Loucy (cell line): ENCODE measurements around the gene SH3RF1.

ENCODE experiments used
- H2AFZ ChIP-seq: fragments of 200-600 bp; sonication (generic); 2 replicates; pipeline ENCODE4 v1.6.0; 2016; ENCODE audit warnings: antibody characterized with exemption, mild to moderate bottlenecking, low read length, moderate library complexity
- H3F3A ChIP-seq: fragments of 200-600 bp; 2 replicates; pipeline ENCODE4 v1.6.0; 2016; ENCODE audit warnings: antibody characterized with exemption, low read depth, mild to moderate bottlenecking
- H3K27me3 ChIP-seq: fragments of 200-600 bp; sonication (generic); 2 replicates; pipeline ENCODE4 v1.6.1; 2014; ENCODE audit warnings: low read length, mild to moderate bottlenecking; ENCODE audit not compliant: insufficient read depth, poor library complexity, severe bottlenecking
- H3K36me3 ChIP-seq: fragments of 200-600 bp; sonication (generic); 2 replicates; pipeline ENCODE4 v1.6.1; 2016; ENCODE audit warnings: low read length; ENCODE audit not compliant: insufficient read depth
- H3K4me1 ChIP-seq: fragments of 200-600 bp; sonication (generic); 2 replicates; pipeline ENCODE4 v1.5.1; 2014; ENCODE audit warnings: low read length, mild to moderate bottlenecking; ENCODE audit not compliant: insufficient read depth, poor library complexity, severe bottlenecking
- H3K4me2 ChIP-seq: fragments of 200-600 bp; sonication (generic); 2 replicates; pipeline ENCODE4 v1.6.0; 2014; ENCODE audit warnings: antibody characterized with exemption, low read length, low read depth, mild to moderate bottlenecking; ENCODE audit not compliant: poor library complexity, severe bottlenecking
- H3K4me3 ChIP-seq: fragments of 200-600 bp; sonication (generic); 2 replicates; pipeline ENCODE4 v1.5.1; 2014; ENCODE audit warnings: low read length, mild to moderate bottlenecking, mixed read lengths; ENCODE audit not compliant: poor library complexity, severe bottlenecking
- H3K79me2 ChIP-seq: fragments of 200-600 bp; sonication (generic); 2 replicates; pipeline ENCODE4 v1.6.1; 2014; ENCODE audit warnings: low read length; ENCODE audit not compliant: insufficient read depth
- H3K9ac ChIP-seq: fragments of 200-600 bp; sonication (generic); 2 replicates; pipeline ENCODE4 v1.6.0; 2014; ENCODE audit warnings: mild to moderate bottlenecking, low read depth, low read length, moderate library complexity; ENCODE audit not compliant: poor library complexity, severe bottlenecking
- H3K9me2 ChIP-seq: fragments of 200-600 bp; sonication (generic); replicated peaks from 2 replicates; pipeline ENCODE4 v1.6.1; 2016; ENCODE audit warnings: low read depth, low read length, mixed read lengths
- H3K9me3 ChIP-seq: fragments of 200-600 bp; sonication (generic); 2 replicates; pipeline ENCODE4 v1.6.1; 2014; ENCODE audit warnings: mild to moderate bottlenecking, antibody characterized with exemption, low read length, low read depth; ENCODE audit not compliant: insufficient read depth
- H4K20me1 ChIP-seq: fragments of 200-600 bp; sonication (generic); 2 replicates; pipeline ENCODE4 v1.6.0; 2014; ENCODE audit warnings: antibody characterized with exemption, low read length, mild to moderate bottlenecking; ENCODE audit not compliant: insufficient read depth, poor library complexity, severe bottlenecking
- CTCF ChIP-seq: fragments of 200-600 bp; sonication (generic); conservative IDR thresholded peaks from 2 replicates; pipeline ENCODE4 v1.5.1; 2014; ENCODE audit warnings: mild to moderate bottlenecking, antibody characterized with exemption, low read length
- EZH2phosphoT487 ChIP-seq: fragments of 200-600 bp; IDR thresholded peaks from 2 replicates; pipeline ENCODE4 v1.6.1; 2018; ENCODE audit warnings: antibody characterized with exemption, mild to moderate bottlenecking, moderate library complexity, borderline replicate concordance

The SH3RF1 gene

GRCh38 chr4:169184686-169185085, 86.1 kb downstream of the SH3RF1 start:
- Histone ChIP-seq H3F3A (no peaks in the 10 kb centered on the region), H3K36me3 (no peaks in the 10 kb centered on the region), H3K4me1 (no peaks in the 10 kb centered on the region), H3K9me2 (no peaks in the 10 kb centered on the region), H3K79me2 (no peaks in the 10 kb centered on the region), H3K27me3 (no peaks in the 10 kb centered on the region), H2AFZ (no peak overlapping the region), H3K4me2 (no peak overlapping the region), H4K20me1 (no peaks in the 10 kb centered on the region), H3K9me3 (no peaks in the 10 kb centered on the region), H3K9ac (no peak overlapping the region), H3K4me3 (no peak overlapping the region)
- TF ChIP-seq EZH2phosphoT487 (no peak), CTCF (no peak)

DNA sequence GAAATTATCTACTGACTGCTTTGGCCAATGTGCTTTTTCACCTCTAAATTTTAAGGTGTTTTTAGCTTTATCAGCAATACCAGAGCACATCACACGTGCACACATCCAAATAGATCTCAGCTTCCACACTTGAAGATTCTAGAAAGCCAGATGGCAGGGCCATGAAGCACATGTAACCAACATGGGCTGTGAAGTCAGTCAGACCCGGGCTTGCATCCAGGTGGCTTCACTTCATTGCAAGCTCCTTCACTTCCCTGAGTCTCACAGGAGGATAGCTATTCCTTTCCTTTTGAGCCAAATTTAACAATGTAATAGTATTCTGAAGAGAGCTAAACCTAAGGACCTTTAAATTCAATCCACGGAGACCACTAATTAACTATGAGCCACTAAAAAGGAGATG, 86.5 kb downstream of the SH3RF1 start:
- H3K4me3 ChIP-seq = no peak overlapping the region
- no peaks in the 10 kb centered on the region for H3K27me3 ChIP-seq
- H3F3A ChIP-seq = no peaks in the 10 kb centered on the region
- TF ChIP-seq CTCF (no peak), EZH2phosphoT487 (no peak)
- no peak overlapping the region for H2AFZ ChIP-seq
- H3K9me2 ChIP-seq = no peaks in the 10 kb centered on the region
- H3K9me3 ChIP-seq = no peaks in the 10 kb centered on the region
- no peaks in the 10 kb centered on the region for H3K4me1 ChIP-seq
- no peaks in the 10 kb centered on the region for H4K20me1 ChIP-seq
- H3K9ac ChIP-seq = no peak overlapping the region
- no peaks in the 10 kb centered on the region for H3K36me3 ChIP-seq
- no peaks in the 10 kb centered on the region for H3K79me2 ChIP-seq
- no peak overlapping the region for H3K4me2 ChIP-seq

DNA sequence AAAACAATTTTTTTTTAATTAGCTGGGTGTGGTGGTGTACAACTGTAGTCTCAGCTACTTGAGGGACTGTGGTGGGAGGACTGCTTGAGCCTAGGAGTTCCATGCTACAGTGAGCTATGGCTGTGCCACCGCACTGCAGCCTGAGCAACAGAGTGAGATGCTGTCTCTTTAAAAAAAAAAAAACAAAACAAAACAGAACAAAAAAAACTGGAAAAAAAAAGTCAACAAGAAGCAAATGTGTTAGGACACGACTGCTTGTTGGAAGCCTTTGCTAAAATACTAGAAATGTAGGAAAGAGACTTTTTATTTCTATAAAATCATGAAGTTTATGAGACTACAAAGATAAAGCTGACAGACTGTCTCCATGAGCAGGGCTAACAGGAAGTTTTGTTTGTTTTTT, 87.2 kb downstream of the SH3RF1 start:
- H3K79me2 ChIP-seq = no peaks in the 10 kb centered on the region
- H3K27me3 ChIP-seq = no peaks in the 10 kb centered on the region
- no peaks in the 10 kb centered on the region for H3K9me2 ChIP-seq
- H3F3A ChIP-seq = no peaks in the 10 kb centered on the region
- no peaks in the 10 kb centered on the region for H3K4me1 ChIP-seq
- H3K9ac ChIP-seq = no peak overlapping the region
- H3K36me3 ChIP-seq = no peaks in the 10 kb centered on the region
- H3K9me3 ChIP-seq = no peaks in the 10 kb centered on the region
- no peak for TF ChIP-seq EZH2phosphoT487
- TF ChIP-seq CTCF = no peak
- H3K4me2 ChIP-seq = no peak overlapping the region
- H4K20me1 ChIP-seq = no peaks in the 10 kb centered on the region
- H3K4me3 ChIP-seq = no peak overlapping the region
- H2AFZ ChIP-seq = no peak overlapping the region
